MG63 (cell line): ENCODE data around the gene TENM3. TPM values are rescaled to one million over a fixed set of nuclear protein-coding genes. Genes with fewer than 3 reads are reported as not detected.

Source experiments
- DNase-seq: peaks from one replicate; pipeline ENCODE4 v3.0.0-alpha.2; 2020
- H3K27me3 ChIP-seq: fragments of 250-450 bp; sonication (Bioruptor Pico); 2 replicates; pipeline ENCODE4 v1.5.1; 2020; ENCODE audit warnings: mild to moderate bottlenecking, moderate library complexity
- H3K36me3 ChIP-seq: fragments of 250-450 bp; sonication (Bioruptor Pico); 2 replicates; pipeline ENCODE4 v1.5.1; 2020; ENCODE audit warnings: mild to moderate bottlenecking, moderate library complexity
- H3K4me3 ChIP-seq: fragments of 250-450 bp; sonication (Bioruptor Pico); 2 replicates; pipeline ENCODE4 v1.5.1; 2020; ENCODE audit warnings: mild to moderate bottlenecking, moderate library complexity
- H3K9me3 ChIP-seq: fragments of 250-450 bp; sonication (Bioruptor Pico); 2 replicates; pipeline ENCODE4 v1.5.1; 2020; ENCODE audit warnings: mild to moderate bottlenecking, moderate library complexity
- total RNA-seq: library from RNA; depleted of rRNA; stranded (reverse); fragments of >200 nt; shearing (Covaris generic); gene quantifications from 2 replicates; pipeline ENCODE4 v1.2.3, GENCODE V29; 2014; ENCODE audit warnings: low replicate concordance

The TENM3 gene
- total RNA-seq, 1 experiment from 2014 or later: 0.10 TPM

- no peaks in the 10 kb centered on the region for H3K27me3 ChIP-seq
- DNase-seq: no peak
- H3K4me3 ChIP-seq: no peak overlapping the region
- no peaks in the 10 kb centered on the region for H3K9me3 ChIP-seq
- no peaks in the 10 kb centered on the region for H3K36me3 ChIP-seq
Observed at GRCh38 chr4:182842104-182842600, 599.0 kb downstream of the TENM3 start.

- no peaks in the 10 kb centered on the region for H3K27me3 ChIP-seq
- H3K4me3 ChIP-seq: no peak overlapping the region
- no peaks in the 10 kb centered on the region for H3K9me3 ChIP-seq
- DNase-seq: no peak
- H3K36me3 ChIP-seq: no peaks in the 10 kb centered on the region
Observed at GRCh38 chr4:182842759-182843390, 599.7 kb downstream of the TENM3 start.

- no peaks in the 10 kb centered on the region for H3K36me3 ChIP-seq
- no peaks in the 10 kb centered on the region for H3K9me3 ChIP-seq
- no peak for DNase-seq
- H3K4me3 ChIP-seq: no peak overlapping the region
- H3K27me3 ChIP-seq: no peaks in the 10 kb centered on the region
Observed at GRCh38 chr4:182843808-182844325, 600.7 kb downstream of the TENM3 start.

- Histone ChIP-seq H3K9me3 (no peaks in the 10 kb centered on the region), H3K27me3 (no peaks in the 10 kb centered on the region), H3K4me3 (no peak overlapping the region)
Observed at GRCh38 chr4:182845618-182846017, 602.4 kb downstream of the TENM3 start.

GRCh38 chr4:182846036-182846435 lies 602.8 kb downstream of the TENM3 start:
- H3K36me3 ChIP-seq: no peaks in the 10 kb centered on the region
- no peaks in the 10 kb centered on the region for H3K9me3 ChIP-seq
- H3K4me3 ChIP-seq: no peak overlapping the region
- H3K27me3 ChIP-seq: no peaks in the 10 kb centered on the region
- no peak for DNase-seq

More at GRCh38 chr4:182845618-182846017, 602.4 kb downstream of the TENM3 start:
- no peaks in the 10 kb centered on the region for H3K36me3 ChIP-seq
- no peak for DNase-seq

- Histone ChIP-seq H3K4me3 (no peak overlapping the region), H3K36me3 (no peaks in the 10 kb centered on the region), H3K9me3 (no peaks in the 10 kb centered on the region), H3K27me3 (no peaks in the 10 kb centered on the region)
- no peak for DNase-seq
Observed at GRCh38 chr4:182847576-182848450, 604.6 kb downstream of the TENM3 start.

- DNase-seq: no peak
- Histone ChIP-seq H3K27me3 (no peaks in the 10 kb centered on the region), H3K9me3 (no peaks in the 10 kb centered on the region), H3K36me3 (no peaks in the 10 kb centered on the region), H3K4me3 (no peak overlapping the region)
Observed at GRCh38 chr4:182848685-182849084, 605.5 kb downstream of the TENM3 start.
